BJ (cell line): ENCODE measurements around the gene LRRC1. TPM values are rescaled to one million over a fixed set of nuclear protein-coding genes. Genes with fewer than 3 reads are reported as not detected.

Source experiments
- CTCF ChIA-PET: fragments of 350-600 bp; formaldehyde crosslinking; extraction: SDS; loops from one replicate; lab custom pipeline; 2021; ENCODE audit warnings: antibody characterized with exemption, inconsistent platforms; lab: Yijun Ruan, JAX
- POLR2A ChIA-PET: fragments of 300-600 bp; sonication (Branson Sonifier 250); formaldehyde crosslinking; extraction: SDS; loops from one replicate; lab custom pipeline; 2021; ENCODE audit warnings: antibody characterized with exemption; lab: Charles Lee
- DNase-seq: peaks from one replicate; pipeline ENCODE4 v3.0.0-alpha.2; 2011; ENCODE audit warnings: low read depth
- H3K27me3 ChIP-seq: 2 replicates; pipeline ENCODE4 v1.6.0; 2011; ENCODE audit warnings: low read length; ENCODE audit not compliant: control insufficient read depth, insufficient read depth
- H3K36me3 ChIP-seq: 2 replicates; pipeline ENCODE4 v1.5.1; 2011; ENCODE audit warnings: low read length; ENCODE audit not compliant: control insufficient read depth, insufficient read depth
- H3K4me3 ChIP-seq: 2 replicates; pipeline ENCODE4 v1.5.1; 2011; ENCODE audit warnings: low read depth, mild to moderate bottlenecking, control low read depth, low read length
- CTCF ChIP-seq: IDR thresholded peaks from 2 replicates; pipeline ENCODE4 v1.5.1; 2011; ENCODE audit warnings: low read depth, mild to moderate bottlenecking, control low read depth, inconsistent platforms, low read length, moderate library complexity; ENCODE audit not compliant: insufficient read depth
- polyA plus RNA-seq: library from polyadenylated mRNA; depleted of rRNA; stranded (reverse); fragments of >200 nt; gene quantifications from 2 replicates; pipeline ENCODE4 v1.2.3, GENCODE V29; 2011

The LRRC1 gene
- polyA plus RNA-seq, 1 experiment = 4.3 TPM

GRCh38 chr6:53831936-53832660 is 37.3 kb downstream of the LRRC1 start:
- no peaks in the 10 kb centered on the region for H3K27me3 ChIP-seq
- no peak for DNase-seq
- ChIA-PET CTCF (no interaction called here), POLR2A (no interaction called here)
- TF ChIP-seq CTCF = no peak
- H3K36me3 ChIP-seq = no peaks in the 10 kb centered on the region
- H3K4me3 ChIP-seq = no peak overlapping the region

- DNase-seq = no peak
- H3K36me3 ChIP-seq = no peaks in the 10 kb centered on the region
- ChIA-PET CTCF (interaction anchor here (0.7 kb wide), 1 partner anchor 17 kb away, joined by 3 read pairs; no protein-coding TSS in a partner anchor), POLR2A (no interaction called here)
- TF ChIP-seq CTCF = no peak
- H3K27me3 ChIP-seq = no peaks in the 10 kb centered on the region
- H3K4me3 ChIP-seq = no peak overlapping the region
These were observed 38.4 kb downstream of the LRRC1 start for GRCh38 chr6:53833155-53833554.

GRCh38 chr6:53834132-53834531 is 39.3 kb downstream of the LRRC1 start:
- TF ChIP-seq CTCF = no peak
- CTCF ChIA-PET = no interaction called here

GRCh38 chr6:53837865-53838769 is 43.3 kb downstream of the LRRC1 start:
- CTCF ChIA-PET = no interaction called here
- no peak for DNase-seq
- no peaks in the 10 kb centered on the region for H3K27me3 ChIP-seq
- no peaks in the 10 kb centered on the region for H3K36me3 ChIP-seq
- no peak for TF ChIP-seq CTCF
- no peak overlapping the region for H3K4me3 ChIP-seq
- POLR2A ChIA-PET = no interaction called here

More at GRCh38 chr6:53834132-53834531, 39.3 kb downstream of the LRRC1 start:
- Histone ChIP-seq H3K4me3 (no peak overlapping the region), H3K36me3 (no peaks in the 10 kb centered on the region), H3K27me3 (no peaks in the 10 kb centered on the region)
- DNase-seq = no peak
- POLR2A ChIA-PET = no interaction called here

GRCh38 chr6:53840027-53840426 is 45.2 kb downstream of the LRRC1 start:
- H3K4me3 ChIP-seq = no peak overlapping the region
- POLR2A ChIA-PET = no interaction called here
- CTCF ChIA-PET = no interaction called here
- no peaks in the 10 kb centered on the region for H3K27me3 ChIP-seq
- no peak for TF ChIP-seq CTCF
- DNase-seq = no peak
- H3K36me3 ChIP-seq = no peaks in the 10 kb centered on the region
